HG02885 (cell line): Measurements from ENCODE around the gene MAN1C1.

Source experiments
- ATAC-seq: cut with Tn5 transposase; IDR thresholded peaks from one replicate; pipeline ENCODE4 v1.9.1; 2021; ENCODE audit warnings: mild to moderate bottlenecking; ENCODE audit not compliant: unreplicated experiment, poor library complexity

MAN1C1 gene

GRCh38 chr1:25673962-25674806, 57.6 kb downstream of the MAN1C1 start:
- no peak for ATAC-seq

GRCh38 chr1:25674807-25675084, 58.2 kb downstream of the MAN1C1 start:
- no peak for ATAC-seq

GRCh38 chr1:25675729-25676476, 59.3 kb downstream of the MAN1C1 start:
- ATAC-seq, result peak; percentile 94

GRCh38 chr1:25676488-25676887, 59.9 kb downstream of the MAN1C1 start:
- ATAC-seq, result peak; percentile 9

GRCh38 chr1:25677193-25677773, 60.7 kb downstream of the MAN1C1 start:
- ATAC-seq, result no peak

GRCh38 chr1:25679171-25679570, 62.6 kb downstream of the MAN1C1 start:
- ATAC-seq, result no peak

GRCh38 chr1:25680701-25681100, 64.1 kb downstream of the MAN1C1 start:
- ATAC-seq, result no peak

GRCh38 chr1:25682059-25682601, 65.5 kb downstream of the MAN1C1 start:
- no peak for ATAC-seq

GRCh38 chr1:25683177-25683576, 66.6 kb downstream of the MAN1C1 start:
- no peak for ATAC-seq

- no peak for ATAC-seq
Observed at GRCh38 chr1:25683731-25684130, 67.1 kb downstream of the MAN1C1 start.

GRCh38 chr1:25684216-25684965, 67.8 kb downstream of the MAN1C1 start:
- no peak for ATAC-seq

- no peak for ATAC-seq
Observed at GRCh38 chr1:25685211-25685750, 68.7 kb downstream of the MAN1C1 start.

GRCh38 chr1:25685938-25686665, 69.5 kb downstream of the MAN1C1 start:
- no peak for ATAC-seq

- ATAC-seq, result no peak
Observed at GRCh38 chr1:25687221-25688017, 70.8 kb downstream of the MAN1C1 start.

- no peak for ATAC-seq
Observed at GRCh38 chr1:25688390-25689119, 72.0 kb downstream of the MAN1C1 start.

- ATAC-seq, result no peak
Observed at GRCh38 chr1:25689686-25690381, 73.2 kb downstream of the MAN1C1 start.

- ATAC-seq, result no peak
Observed at GRCh38 chr1:25690396-25690956, 73.9 kb downstream of the MAN1C1 start.
